ENCODE results near the gene MRPL58. TPM values are rescaled to one million over a fixed set of nuclear protein-coding genes. Genes with fewer than 3 reads are reported as not detected.

The MRPL58 gene
- total RNA-seq, 1 experiment from 2014 or later: 41.9 TPM

DNA sequence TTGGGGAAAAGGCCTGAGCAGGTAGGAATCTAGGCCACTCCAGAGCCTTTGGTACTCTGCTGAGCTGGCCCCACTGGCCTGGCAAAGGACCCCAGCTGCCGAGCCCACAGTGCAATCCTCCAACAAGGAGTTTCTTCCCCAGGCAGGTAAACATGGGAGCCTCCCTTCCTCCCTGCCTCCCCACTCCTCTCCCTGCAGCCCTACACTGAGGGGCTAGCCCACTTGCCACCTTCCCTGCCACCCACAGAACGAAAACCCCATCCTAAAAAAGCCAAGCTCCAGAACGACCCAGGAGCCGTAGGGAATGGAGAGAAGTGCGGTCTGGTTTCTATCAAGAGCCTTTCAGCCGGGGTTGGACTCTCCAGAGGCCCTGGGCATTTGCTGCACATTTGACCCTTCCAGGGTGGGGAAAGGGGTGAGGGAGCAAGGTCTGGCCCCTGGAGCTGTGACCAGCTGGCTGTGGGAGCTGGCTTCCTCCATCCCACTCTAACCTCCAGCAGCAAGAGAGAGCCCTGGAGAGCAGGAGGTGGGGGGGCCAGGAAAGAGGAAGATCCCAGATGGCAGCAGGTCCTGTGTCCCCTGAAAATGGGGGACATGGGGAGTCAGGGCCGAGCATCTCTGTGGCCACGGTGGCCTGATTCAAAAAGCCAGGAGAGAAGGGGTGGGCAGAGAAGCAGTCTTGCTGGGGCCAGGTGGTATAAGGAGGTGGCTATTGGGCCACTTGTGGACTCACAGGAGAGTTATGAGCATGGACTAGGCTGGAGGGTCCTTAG, 41.2 kb upstream of the MRPL58 start:
- peaks cover 54% of the 10 kb centered on the region for H3K27me3 Mint-ChIP-seq (ENCODE audit: low read depth)
- no peaks in the 10 kb centered on the region for H3K36me3 Mint-ChIP-seq
- peak overlapping the region; percentile 90 for H3K4me3 Mint-ChIP-seq
- no peaks in the 10 kb centered on the region for H3K9me3 Mint-ChIP-seq
- H3K4me1 Mint-ChIP-seq: peaks cover 12% of the 10 kb centered on the region
- ChIA-PET CTCF (interaction anchor here (0.5 to 7.5 kb wide), 11 partner anchors 9 to 202 kb away, joined by 3 to 133 read pairs (median 10); partner anchors contain the start of genes CDR2L, MRPL58 and OTOP2), POLR2A (interaction anchor here (1.0 to 2.0 kb wide), 2 partner anchors 9 to 41 kb away, joined by 3 to 15 read pairs; partner anchors contain the start of gene MRPL58)
- TF ChIP-seq JUN (CRISPR knock-in tag; IDR thresholded peaks at IDR 0.05) (no peak), CREM (CRISPR knock-in tag; IDR thresholded peaks at IDR 0.05) (no peak), NFE2L1 (CRISPR knock-in tag; IDR thresholded peaks at IDR 0.05) (no peak), ETV6 (CRISPR knock-in tag; IDR thresholded peaks at IDR 0.05) (no peak), RORB (CRISPR knock-in tag; IDR thresholded peaks at IDR 0.05) (no peak), FOXP1 (CRISPR knock-in tag; IDR thresholded peaks at IDR 0.05; ENCODE audit: borderline replicate concordance) (no peak), TP53 (CRISPR knock-in tag; IDR thresholded peaks at IDR 0.05) (no peak), ZNF317 (CRISPR knock-in tag; IDR thresholded peaks at IDR 0.05; ENCODE audit: borderline replicate concordance, low read depth) (no peak)
- TF ChIP-seq, protein P1, sequence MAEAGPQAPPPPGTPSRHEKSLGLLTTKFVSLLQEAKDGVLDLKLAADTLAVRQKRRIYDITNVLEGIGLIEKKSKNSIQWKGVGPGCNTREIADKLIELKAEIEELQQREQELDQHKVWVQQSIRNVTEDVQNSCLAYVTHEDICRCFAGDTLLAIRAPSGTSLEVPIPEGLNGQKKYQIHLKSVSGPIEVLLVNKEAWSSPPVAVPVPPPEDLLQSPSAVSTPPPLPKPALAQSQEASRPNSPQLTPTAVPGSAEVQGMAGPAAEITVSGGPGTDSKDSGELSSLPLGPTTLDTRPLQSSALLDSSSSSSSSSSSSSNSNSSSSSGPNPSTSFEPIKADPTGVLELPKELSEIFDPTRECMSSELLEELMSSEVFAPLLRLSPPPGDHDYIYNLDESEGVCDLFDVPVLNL (CRISPR knock-in tag; IDR thresholded peaks at IDR 0.05; ENCODE audit: borderline replicate concordance, low read depth): no peak
- no peak overlapping the region for H3K27ac Mint-ChIP-seq
- DNase-seq (ENCODE audit: low spot score) (no peak), ATAC-seq (no peak)

DNA sequence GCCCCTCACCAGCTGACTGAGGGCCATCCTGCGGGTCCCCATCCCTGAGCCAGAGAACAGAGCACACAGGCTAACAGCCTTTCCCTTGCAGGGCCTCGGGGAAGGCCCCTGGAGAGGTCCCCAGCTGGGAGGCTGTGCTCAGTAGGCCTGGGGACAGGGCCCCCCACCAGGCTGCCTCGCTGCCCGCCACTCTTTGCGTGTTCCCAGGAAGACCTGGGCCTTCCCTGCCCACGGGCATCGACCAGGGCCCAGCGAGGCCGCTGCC, 40.7 kb upstream of the MRPL58 start:
- CTCF ChIA-PET: interaction anchor here (0.5 to 7.5 kb wide), 14 partner anchors 10 to 202 kb away, joined by 3 to 133 read pairs (median 6); partner anchors contain the start of genes CDR2L, MRPL58 and OTOP2
- POLR2A ChIA-PET: interaction anchor here (0.7 to 2.0 kb wide), 3 partner anchors 10 to 41 kb away, joined by 3 to 15 read pairs (median 3); partner anchors contain the start of gene MRPL58
- no peak overlapping the region for H3K27ac Mint-ChIP-seq
- DNase-seq (ENCODE audit: low spot score) (no peak), ATAC-seq (no peak)
- peaks cover 55% of the 10 kb centered on the region for H3K27me3 Mint-ChIP-seq (ENCODE audit: low read depth)
- peak overlapping the region; percentile 90 for H3K4me3 Mint-ChIP-seq
- H3K36me3 Mint-ChIP-seq: no peaks in the 10 kb centered on the region
- H3K4me1 Mint-ChIP-seq: peaks cover 12% of the 10 kb centered on the region
- TF ChIP-seq NR1H2 (CRISPR knock-in tag; IDR thresholded peaks at IDR 0.05): no peak
- no peak for TF ChIP-seq NFATC4 (CRISPR knock-in tag; IDR thresholded peaks at IDR 0.05)
- TF ChIP-seq TCF7 (CRISPR knock-in tag; IDR thresholded peaks at IDR 0.05; ENCODE audit: low read depth): no peak
- TF ChIP-seq TEAD4 (CRISPR knock-in tag; IDR thresholded peaks at IDR 0.05): no peak
- no peak for TF ChIP-seq SMAD4 (CRISPR knock-in tag; IDR thresholded peaks at IDR 0.05)
- TF ChIP-seq, protein P2, sequence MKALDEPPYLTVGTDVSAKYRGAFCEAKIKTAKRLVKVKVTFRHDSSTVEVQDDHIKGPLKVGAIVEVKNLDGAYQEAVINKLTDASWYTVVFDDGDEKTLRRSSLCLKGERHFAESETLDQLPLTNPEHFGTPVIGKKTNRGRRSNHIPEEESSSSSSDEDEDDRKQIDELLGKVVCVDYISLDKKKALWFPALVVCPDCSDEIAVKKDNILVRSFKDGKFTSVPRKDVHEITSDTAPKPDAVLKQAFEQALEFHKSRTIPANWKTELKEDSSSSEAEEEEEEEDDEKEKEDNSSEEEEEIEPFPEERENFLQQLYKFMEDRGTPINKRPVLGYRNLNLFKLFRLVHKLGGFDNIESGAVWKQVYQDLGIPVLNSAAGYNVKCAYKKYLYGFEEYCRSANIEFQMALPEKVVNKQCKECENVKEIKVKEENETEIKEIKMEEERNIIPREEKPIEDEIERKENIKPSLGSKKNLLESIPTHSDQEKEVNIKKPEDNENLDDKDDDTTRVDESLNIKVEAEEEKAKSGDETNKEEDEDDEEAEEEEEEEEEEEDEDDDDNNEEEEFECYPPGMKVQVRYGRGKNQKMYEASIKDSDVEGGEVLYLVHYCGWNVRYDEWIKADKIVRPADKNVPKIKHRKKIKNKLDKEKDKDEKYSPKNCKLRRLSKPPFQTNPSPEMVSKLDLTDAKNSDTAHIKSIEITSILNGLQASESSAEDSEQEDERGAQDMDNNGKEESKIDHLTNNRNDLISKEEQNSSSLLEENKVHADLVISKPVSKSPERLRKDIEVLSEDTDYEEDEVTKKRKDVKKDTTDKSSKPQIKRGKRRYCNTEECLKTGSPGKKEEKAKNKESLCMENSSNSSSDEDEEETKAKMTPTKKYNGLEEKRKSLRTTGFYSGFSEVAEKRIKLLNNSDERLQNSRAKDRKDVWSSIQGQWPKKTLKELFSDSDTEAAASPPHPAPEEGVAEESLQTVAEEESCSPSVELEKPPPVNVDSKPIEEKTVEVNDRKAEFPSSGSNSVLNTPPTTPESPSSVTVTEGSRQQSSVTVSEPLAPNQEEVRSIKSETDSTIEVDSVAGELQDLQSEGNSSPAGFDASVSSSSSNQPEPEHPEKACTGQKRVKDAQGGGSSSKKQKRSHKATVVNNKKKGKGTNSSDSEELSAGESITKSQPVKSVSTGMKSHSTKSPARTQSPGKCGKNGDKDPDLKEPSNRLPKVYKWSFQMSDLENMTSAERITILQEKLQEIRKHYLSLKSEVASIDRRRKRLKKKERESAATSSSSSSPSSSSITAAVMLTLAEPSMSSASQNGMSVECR (CRISPR knock-in tag; IDR thresholded peaks at IDR 0.05; ENCODE audit: borderline replicate concordance): no peak
- TF ChIP-seq MYBL2 (CRISPR knock-in tag; IDR thresholded peaks at IDR 0.05): no peak
- TF ChIP-seq, protein P3, sequence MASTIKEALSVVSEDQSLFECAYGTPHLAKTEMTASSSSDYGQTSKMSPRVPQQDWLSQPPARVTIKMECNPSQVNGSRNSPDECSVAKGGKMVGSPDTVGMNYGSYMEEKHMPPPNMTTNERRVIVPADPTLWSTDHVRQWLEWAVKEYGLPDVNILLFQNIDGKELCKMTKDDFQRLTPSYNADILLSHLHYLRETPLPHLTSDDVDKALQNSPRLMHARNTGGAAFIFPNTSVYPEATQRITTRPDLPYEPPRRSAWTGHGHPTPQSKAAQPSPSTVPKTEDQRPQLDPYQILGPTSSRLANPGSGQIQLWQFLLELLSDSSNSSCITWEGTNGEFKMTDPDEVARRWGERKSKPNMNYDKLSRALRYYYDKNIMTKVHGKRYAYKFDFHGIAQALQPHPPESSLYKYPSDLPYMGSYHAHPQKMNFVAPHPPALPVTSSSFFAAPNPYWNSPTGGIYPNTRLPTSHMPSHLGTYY (CRISPR knock-in tag; IDR thresholded peaks at IDR 0.05): no peak
- TF ChIP-seq, protein P4, sequence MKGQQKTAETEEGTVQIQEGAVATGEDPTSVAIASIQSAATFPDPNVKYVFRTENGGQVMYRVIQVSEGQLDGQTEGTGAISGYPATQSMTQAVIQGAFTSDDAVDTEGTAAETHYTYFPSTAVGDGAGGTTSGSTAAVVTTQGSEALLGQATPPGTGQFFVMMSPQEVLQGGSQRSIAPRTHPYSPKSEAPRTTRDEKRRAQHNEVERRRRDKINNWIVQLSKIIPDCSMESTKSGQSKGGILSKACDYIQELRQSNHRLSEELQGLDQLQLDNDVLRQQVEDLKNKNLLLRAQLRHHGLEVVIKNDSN (CRISPR knock-in tag; IDR thresholded peaks at IDR 0.05): no peak
- TF ChIP-seq, protein P5, sequence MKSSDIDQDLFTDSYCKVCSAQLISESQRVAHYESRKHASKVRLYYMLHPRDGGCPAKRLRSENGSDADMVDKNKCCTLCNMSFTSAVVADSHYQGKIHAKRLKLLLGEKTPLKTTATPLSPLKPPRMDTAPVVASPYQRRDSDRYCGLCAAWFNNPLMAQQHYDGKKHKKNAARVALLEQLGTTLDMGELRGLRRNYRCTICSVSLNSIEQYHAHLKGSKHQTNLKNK (CRISPR knock-in tag; IDR thresholded peaks at IDR 0.05): no peak
- H3K9me3 Mint-ChIP-seq: no peaks in the 10 kb centered on the region

Measured in WTC11 (cell line).